Activated effector memory CD4-positive, alpha-beta T cell treated with anti-CD3 and anti-CD28 coated beads, Interleukin-2, amount 50 U/mL, for 16 hours (primary cell): ENCODE data around the gene FGD6.
A peak's percentile ranks its signal among the peaks of the same experiment; 100 is the strongest.

Experiments
- DNase-seq: peaks from one replicate; pipeline ENCODE4 v3.0.0-alpha.2; 2020

The FGD6 gene

DNA sequence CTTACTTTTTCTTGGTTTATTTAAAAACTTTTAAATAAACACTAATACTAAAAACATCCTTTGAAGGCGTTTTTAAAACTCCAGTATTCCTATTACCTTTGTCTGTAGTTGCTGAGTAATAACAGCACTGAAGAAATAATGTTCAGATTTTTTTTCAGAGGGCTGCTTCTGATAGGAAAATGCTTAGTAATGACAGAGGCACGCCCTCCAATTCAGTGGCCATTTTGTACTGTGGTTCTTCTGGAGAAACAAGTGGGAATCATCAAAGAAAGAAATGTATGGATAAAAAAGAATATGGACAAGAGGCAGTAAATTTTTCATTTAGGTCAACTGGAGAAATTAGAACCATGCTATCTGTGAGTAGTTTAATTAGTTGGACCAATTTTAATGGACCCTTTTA, 13.9 kb upstream of the FGD6 start:
- DNase-seq: no peak

DNA sequence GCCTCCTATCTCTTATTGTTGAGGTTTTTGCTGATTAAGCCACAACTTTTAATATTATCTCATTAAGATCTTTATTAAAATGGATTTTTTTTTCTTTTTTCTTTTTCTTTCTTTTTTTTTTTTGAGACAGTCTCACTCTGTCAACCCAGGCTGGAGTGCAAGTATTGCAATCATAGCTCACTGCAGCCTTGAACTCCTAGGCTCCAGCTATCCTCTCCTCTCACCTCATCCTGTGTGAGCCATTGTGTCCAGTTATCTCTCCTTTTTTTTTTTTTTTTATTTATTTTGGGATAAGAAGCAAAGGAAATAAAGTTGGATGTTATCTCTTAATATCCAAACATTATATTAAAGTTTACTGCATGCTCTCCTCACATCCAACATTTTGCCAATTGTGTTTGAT, 13.0 kb upstream of the FGD6 start:
- no peak for DNase-seq

DNA sequence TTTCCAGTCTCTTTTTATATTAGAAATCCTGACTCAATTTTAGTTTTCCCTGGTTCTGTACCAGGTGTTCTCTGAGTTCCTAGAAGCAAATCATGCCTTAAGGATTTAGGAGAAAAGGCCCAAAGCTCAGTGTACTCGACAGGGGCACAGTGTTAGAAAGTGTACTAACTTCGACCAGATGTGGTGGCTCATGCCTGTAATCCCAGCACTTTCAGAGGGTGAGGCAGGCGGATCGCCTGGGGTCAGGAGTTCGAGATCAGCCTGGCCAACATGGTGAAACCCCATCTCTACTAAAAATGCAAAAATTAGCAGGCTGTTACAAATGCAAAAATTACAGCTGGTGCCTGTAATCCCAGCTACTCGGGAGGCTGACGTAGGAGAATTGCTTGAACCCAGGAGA, 12.4 kb upstream of the FGD6 start:
- DNase-seq: no peak

DNA sequence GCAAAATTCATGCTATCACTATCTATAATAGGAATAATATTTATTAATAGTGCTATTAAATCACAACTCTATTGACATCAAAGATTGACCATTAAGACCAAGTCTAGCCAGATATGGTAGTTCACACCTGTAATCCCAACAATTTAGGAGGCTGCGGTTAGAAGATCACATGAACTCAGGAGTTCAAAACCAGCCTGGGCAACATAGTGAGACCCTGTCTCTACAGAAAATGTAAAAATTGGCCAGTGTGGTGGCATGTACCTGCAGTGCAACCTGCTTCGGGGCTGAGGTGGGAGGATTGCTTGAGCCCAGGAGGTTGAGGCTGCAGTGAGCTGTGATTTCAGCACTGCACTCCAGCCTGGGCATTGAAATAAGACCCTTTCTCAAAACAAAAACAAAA, 11.3 kb upstream of the FGD6 start:
- DNase-seq: no peak

DNA sequence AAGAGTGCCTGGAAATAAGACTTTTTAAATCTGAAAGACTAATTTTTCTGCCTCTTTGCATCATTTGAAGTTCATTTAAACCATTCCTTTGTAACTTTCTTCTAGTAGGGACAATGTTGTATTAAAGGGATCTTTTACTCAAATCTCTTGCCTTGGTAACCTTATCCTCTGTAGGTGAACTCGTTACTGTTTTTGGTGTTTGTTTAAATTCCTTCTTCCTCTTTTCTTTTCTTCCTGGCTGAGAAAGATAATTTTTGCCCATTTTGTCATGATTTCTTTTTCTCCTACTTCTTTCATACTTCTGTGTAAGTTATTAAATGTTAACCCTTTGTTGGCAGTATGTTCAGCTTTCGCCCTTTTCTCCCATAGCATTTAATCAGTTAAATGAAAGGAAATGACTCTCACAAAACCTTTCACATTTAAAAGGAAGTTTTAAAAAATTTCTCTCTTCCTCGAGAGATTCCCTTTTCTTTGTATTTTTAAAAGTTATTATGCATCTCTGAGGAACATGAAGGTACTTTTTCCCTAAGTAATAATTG, 10.6 kb upstream of the FGD6 start:
- no peak for DNase-seq

DNA sequence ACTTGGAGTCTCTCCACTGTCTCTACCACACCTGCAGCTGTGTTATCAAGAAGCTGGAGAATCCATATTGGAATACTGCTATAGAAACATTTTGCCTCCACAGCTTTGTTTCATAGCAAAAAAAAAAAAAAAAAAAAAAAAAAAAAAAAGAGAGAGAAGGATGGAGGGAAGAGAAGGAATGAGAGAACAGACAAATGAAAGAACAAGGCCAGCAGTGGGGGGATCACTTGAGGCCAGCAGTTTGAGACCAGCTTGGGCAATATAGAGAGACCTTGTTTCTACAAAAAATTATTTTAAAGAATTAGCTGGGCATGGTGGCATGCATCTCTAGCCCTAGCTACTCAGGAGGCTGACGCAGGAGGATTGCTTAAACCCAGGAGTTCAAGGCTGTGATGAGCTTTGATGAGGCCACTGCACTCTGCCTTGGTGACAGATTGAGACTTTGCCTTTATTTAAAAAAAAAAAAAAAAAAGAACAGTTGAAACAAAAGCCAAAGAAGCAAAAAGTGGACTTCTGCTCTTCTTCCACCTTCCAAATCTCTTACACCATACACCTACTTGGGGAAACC, 8.5 kb upstream of the FGD6 start:
- no peak for DNase-seq

DNA sequence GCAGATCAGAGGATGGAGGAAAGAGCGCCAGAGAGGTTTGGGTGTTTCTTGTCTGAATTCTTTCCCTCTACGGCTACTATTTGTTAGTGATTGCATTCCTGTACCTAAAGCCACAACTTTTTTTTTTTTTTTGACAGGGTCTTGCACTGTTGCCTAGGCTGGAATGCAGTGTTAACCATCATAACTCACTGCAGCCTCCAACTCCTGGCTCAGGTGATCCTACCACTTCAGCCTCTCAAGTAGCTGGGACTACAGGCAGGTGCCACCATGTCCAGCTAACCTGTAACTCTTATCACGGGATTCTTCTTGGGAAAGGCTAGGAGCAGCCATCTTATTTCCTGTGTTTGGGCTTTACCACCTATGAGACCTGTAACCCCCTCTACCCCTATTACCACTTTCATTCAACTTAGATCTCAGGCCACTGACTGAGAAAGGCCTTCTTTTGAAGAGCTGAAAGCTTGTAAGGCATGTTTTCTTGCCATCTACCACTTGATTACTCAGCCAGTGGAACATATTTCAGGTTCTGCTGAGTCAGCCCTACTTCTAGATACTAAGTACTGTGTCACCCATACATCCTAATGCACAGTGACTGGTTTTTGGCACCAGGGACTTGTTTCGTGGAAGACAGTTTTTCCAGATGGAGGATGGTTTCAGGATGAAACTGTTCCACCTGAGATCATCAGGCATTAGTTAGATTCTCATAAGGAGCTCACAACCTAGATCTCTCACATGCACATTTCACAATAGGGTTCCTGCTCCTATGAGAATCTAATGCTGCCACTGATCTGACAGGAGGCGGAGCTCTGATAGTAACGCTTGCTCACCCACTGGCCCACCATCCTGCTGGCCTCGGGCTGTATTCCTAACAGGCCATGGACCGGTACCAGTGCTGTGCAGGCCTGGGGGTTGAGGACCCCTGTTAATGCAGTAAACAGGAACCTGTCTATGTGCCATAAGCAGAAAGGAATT, 7.2 kb upstream of the FGD6 start:
- DNase-seq: no peak

DNA sequence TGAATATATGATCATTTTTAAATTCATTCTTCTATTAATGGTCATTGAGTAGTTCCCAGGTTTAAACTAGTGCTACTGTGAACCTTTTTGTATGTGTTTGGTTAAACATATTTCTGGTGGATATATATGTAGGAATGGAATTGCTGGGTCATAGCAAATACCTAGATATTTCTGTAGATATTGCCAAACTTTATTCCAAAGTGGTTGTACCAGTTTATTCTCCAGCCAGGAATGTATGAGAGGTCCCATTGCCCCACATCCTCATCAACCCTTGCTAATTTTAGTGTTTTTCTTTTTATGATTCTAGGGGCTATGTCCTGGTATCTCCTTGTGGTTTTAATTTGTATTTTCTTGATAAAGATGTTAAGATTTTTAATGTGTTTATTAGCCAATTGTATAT, 3.5 kb upstream of the FGD6 start:
- DNase-seq: no peak

DNA sequence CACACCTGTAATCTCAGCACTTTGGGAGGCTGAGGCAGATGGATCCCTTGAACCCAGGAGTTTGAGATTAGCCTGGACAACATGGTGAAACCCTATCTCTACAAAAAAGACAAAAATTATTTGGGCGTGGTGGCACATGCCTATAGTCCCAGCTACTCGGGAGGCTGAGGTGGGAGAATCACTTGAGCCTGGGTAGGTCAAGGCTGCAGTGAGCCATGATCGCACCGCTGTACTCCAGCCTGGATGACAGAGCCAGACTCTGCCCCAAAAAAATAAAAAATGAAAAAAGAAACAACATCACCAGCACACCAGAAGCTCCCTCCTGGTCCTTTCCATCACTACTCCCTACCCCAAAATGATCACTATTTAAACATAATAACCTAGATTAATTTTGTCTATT, 2.9 kb upstream of the FGD6 start:
- no peak for DNase-seq

DNA sequence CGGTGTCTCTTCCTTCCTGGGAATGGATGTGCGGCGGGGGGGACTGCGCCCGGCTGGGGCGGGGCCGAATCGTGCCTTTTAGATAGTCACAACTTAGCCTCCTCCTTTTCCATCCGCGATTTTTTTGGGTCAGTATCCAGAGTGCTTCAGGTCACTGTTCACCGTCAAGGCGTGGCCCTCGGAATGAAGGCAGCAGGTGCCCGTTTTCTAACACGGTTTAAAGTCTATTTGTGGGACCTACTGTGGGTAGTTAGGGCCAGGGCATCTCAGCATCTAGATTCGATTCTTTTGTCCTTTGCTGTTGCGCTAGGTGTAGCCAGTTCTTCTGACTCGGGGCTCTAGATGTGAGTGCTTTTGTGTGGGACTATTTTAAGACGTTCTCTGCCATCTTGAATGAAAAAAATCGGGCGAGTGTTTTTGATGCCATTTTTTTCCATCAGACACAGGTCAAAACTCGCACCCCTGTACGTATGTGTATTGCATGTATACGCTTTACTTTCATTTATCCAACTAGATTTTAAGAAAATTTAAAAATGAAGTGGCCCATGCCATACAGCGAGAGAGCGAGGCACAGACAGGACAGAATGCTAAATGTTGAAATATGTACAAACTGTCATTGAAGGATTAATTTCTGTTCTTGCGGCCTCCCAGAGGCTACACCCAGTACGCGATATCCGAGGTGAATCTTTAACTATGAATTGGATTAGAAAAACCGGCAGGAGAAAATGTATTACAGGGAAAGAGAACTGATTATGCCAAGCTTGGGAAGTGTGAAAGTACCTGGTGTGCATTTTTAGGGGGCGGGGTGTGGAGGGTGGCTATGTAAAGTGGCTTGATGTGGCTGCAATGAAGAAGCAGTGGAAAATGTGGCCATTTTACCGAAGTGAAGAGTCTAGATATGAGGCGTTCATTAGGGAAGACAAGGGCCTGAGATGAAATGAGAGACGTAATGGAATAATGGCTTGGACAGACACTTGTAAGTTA, 1.2 kb upstream of the FGD6 start:
- peak; percentile 84 for DNase-seq

DNA sequence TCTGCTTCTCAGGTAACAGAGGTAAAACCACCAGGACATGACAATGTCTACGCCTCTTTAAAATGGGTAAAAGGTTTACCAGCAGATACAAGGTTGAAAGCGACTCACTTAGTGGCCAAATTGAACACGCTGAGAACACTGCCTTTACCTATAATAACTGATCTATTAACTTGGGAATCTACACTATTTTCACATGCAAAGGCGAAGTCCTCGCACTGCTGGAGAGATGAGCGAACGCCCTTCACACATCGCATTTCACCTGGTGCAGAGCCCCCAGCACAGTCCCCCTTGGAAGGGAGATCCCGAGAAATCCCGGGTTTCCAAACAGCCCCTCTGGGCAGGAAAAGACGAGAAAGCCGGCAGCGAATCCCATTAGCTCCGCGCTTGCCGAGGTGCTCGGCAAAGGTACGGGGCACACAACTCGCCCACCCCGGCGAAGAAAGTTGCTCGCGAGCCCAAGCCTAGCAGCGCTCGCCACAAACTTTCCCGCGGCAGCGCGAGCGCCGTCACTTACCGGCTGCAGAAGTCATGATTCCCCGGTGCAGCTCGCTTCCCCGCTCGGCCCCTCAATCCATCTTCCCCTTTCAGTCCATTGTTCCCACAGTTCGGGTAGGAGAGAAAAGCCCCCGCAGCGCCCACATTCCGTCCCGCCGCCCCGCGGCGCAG, 423 bp downstream of the FGD6 start:
- DNase-seq: no peak

DNA sequence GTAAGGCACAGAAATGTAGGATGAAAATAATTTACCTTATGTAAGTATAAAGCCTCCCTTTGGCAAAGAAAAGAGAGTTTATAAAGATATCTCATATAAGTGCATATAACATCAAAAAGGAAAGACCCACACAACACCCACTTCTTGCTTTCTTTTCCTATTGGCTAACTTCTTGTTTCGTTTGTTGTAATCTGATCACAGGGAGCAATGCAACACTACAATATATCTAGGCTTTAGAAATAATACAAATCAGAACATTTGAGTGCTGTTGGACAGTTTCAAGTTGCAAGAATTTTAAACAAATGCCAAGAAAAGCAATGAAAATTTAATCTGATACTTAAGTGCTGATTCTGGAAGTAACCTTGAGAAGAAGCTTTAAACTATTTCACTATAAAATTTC, 1.3 kb downstream of the FGD6 start:
- no peak for DNase-seq

DNA sequence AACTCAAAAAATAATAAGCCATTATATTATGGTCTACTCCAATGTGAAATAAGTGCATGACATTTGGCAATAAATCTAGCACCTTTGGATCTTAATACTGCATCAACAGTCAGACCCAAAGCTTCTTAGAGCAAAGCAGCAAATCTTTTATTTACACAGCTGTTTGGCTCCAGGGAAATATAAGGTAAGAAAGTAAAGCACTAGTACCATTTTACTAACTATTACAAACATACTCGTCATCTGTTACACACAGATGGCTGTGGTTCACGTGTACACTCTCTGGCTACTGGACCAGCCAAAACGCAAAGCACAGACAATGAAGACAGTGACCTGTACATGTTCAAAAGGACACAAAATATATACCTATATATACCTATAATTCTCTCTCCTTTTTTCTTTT, 2.8 kb downstream of the FGD6 start:
- no peak for DNase-seq

DNA sequence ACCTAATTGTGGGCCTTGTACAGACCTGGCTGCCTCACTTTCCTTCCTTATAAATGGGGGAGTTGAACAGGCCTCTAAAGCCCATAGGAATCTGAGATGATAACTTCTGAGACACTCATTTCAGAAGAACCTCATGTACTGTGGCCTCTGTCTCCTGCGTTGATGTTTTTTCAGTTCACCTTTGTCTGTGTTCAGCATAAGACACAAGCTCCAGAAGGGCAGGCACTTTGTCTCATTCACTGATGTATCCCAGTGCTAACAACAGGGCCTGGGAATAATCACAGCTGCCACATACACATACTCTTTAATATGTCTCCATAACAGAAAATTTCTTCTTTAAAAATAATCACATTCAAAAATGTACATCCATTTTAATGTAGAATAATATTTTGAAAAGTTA, 3.3 kb downstream of the FGD6 start:
- DNase-seq: no peak

DNA sequence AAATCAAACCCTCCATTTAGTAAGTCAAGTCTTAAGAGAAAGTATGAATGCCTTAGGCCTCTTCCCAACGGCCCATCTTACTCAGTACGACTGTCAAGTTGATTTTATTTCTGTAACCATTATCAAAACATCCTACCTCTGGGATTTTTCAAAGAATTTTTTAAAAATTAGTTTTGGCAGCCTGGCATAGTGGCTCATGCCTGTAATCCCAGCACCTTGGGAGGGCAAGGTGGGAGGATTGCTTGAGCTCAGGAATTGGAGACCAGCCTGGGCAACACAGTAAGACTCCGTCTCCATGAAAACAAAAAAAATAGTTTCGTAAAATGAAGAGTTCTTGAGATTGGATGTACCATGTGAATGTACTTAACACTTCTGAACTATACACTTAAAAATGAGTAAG, 4.1 kb downstream of the FGD6 start:
- DNase-seq: no peak

DNA sequence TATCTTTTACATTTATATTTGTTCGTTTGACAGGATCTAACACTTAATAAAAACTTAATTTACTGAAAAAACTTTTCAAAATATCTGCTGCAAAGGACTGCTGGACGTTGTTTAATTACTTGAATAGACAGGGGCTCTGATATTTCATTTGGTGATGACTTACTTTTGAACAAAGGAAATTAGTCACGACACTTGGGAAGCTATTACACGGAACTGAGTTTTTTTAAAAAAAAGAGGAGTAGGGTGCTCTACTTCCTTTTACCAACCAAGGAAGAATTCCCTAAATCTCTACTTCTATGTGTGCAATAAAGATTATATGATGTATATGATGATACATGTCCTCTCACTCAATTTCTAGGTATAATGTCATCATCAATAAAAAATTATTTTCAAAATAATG, 4.7 kb downstream of the FGD6 start:
- no peak for DNase-seq

DNA sequence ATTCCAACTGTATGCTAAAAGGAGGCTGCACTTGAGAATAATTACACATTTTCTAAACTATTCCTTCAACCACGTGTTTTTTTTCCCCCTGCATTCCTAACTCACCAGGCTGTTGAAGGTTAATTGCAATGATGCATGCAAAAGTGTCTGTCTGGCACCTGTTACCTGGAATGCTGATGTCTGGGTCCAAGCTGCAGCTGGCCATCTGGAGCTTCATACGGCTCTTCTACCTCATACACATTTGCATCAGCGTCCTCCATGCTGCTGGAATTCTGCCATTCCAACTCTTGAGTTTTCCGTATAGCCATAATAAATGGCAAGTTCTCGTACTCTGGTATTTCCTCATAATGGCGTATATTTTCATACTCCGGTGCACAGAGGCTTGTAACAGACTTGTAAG, 8.6 kb downstream of the FGD6 start:
- DNase-seq: no peak

DNA sequence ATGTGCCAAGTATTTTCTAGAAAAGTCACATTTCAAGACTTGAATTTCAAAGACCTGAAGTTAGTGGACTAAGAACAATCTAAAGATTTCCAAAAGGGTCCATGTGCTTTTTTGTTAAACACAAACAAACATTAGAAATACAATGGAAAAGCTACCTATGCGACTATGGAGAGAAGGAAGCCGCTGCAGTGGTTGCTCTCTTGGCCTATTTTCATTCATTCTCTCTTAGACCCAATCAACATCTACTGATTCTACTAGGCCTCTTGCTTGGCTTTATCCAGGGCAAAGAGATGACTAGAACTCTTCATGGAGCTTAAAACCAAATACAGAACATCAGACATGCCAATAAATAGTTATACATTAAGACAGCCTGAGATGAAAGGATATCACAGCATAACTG, 9.9 kb downstream of the FGD6 start:
- no peak for DNase-seq

DNA sequence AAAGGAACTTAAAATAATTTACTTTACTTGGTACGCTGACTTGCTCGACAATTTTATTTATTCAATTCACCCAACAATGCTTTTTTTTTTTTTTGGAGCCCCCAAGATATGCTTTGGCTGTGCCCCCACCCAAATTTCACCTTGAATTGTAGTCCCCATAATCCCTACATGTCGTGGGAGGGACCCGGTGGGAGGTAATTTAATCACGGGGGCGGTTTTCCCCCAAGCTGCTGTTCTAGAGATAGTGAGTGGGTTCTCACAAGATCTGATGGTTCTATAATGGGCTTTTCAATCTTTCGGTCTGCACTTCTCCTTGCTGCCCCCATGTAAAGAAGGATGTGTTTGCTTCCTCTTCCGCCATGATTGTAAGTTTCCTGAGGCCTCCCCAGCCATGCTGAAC, 10.4 kb downstream of the FGD6 start:
- no peak for DNase-seq

DNA sequence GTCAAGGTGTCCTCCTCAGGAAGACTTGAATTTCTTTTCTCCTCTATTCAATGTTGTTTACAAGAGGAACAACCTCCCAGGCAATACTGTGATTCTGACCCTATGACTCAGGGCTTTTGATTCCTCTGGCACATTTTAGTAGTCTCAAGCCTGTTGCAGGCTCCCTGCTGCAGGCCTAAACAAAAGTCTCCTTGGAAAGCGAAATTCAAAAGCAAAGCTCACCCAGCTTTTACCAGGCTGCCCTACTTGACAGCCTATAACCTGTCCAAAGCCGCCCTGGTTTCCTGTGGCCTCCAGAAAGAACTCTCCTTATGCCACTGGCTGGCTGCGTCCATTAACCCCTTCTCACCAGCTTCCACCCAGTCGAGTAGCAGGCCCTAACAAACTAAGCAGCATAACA, 11.6 kb downstream of the FGD6 start:
- no peak for DNase-seq

DNA sequence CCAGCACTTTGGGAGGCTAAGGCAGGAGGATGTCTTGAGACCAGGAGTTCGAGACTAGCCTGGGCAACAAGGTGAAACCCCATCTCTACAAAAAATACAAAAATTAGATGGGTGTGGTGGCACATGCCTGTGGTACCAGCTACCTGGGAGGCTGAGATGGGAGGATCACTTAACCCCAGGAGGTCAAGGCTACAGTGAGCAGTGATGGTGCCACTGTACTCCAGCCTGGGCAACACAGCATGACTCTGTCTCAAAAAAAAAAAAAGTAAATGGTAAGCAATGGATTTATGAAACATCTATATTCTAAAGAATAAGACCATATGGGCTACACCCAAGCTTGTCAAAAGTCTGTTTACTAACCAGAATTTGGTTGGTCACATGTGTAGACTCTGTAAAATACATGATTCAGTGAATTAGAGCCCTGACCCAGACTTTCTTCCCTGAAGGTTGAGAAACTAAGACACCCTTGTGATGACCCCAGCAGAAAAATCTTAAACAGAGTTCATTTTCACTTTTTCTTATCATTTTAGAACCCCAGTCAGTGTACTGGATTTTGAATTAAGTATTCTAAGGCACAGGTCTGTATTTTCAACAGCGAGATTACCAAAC, 12.1 kb downstream of the FGD6 start:
- DNase-seq: no peak
